HCT116 (cell line): Measurements from ENCODE around the gene GRM6. TPM values are rescaled to one million over a fixed set of nuclear protein-coding genes. Genes with fewer than 3 reads are reported as not detected.

Experiments used
- ATAC-seq: fragments of 200-7000 bp; cut with Tn5 transposase; 2 replicates; pipeline ENCODE4 v1.9.1; 2020; ENCODE audit warnings: mild to moderate bottlenecking, moderate library complexity
- BruUV-seq: library from RNA; stranded (reverse); fragments of 400-500 nt; replicated peaks from 2 replicates; lab custom pipeline; 2021; lab: Mats Ljungman, UMichigan
- CTCF ChIA-PET: fragments of 300-600 bp; sonication (Branson Sonifier 250); formaldehyde crosslinking; loops from one replicate; lab custom pipeline; 2021; ENCODE audit warnings: antibody characterized with exemption; lab: Charles Lee
- POLR2A ChIA-PET: fragments of 300-600, 350-600 bp; sonication (Branson Sonifier 250); formaldehyde crosslinking; loops from one replicate; lab custom pipeline; 2021; ENCODE audit warnings: antibody characterized with exemption; lab: Charles Lee
- RAD21 ChIA-PET, 2 experiments: fragments of 300-600 bp; sonication (Branson Sonifier 250); formaldehyde crosslinking; loops; one replicate each; lab custom pipeline; 2023; ENCODE audit warnings: low total read pairs in 2 of 2; ENCODE audit not compliant: uncharacterized antibody in 2 of 2, unreplicated experiment in 2 of 2, low non-redundant PET in 1 of 2; lab: Charles Lee
- DNase-seq: peaks from one replicate; pipeline ENCODE4 v3.0.0-alpha.2; 2010; ENCODE audit warnings: low read depth, low spot score
- H2AFZ ChIP-seq: fragments of 200-600 bp; shearing (Covaris generic), sonication (generic); 2 replicates; pipeline ENCODE4 v1.6.1; 2017; ENCODE audit warnings: low read depth, mixed run types, mixed read lengths, antibody characterized with exemption, low read length; ENCODE audit not compliant: poor library complexity, severe bottlenecking
- H3K27ac ChIP-seq: 2 replicates; pipeline ENCODE4 v1.5.1; 2012; ENCODE audit warnings: low read depth, low read length
- H3K27me3 ChIP-seq: fragments of 200-600 bp; sonication (generic); 2 replicates; pipeline ENCODE4 v1.6.1; 2016; ENCODE audit warnings: mixed run types, low read length, mixed read lengths; ENCODE audit not compliant: insufficient read depth
- H3K36me3 ChIP-seq, 2 experiments: fragments of 200-500 bp in 1 of 2; fragments of 200-600 bp in 1 of 2; sonication (Bioruptor generic) in 1 of 2; sonication (generic) in 1 of 2; 2 replicates each; pipeline versions ENCODE4 v1.5.1 to v1.6.1; 2014 to 2016; ENCODE audit warnings: low read length in 2 of 2, inconsistent platforms in 1 of 2, mixed read lengths in 1 of 2, mixed run types in 1 of 2; ENCODE audit not compliant: insufficient read depth in 2 of 2, control insufficient read depth in 1 of 2
- H3K4me1 ChIP-seq, 2 experiments: fragments of 200-600 bp in 1 of 2; sonication (generic) in 1 of 2; 2 replicates each; pipeline versions ENCODE4 v1.5.1 to v1.6.1; 2012 to 2017; ENCODE audit warnings: low read length in 2 of 2, inconsistent platforms in 1 of 2, mild to moderate bottlenecking in 1 of 2, mixed read lengths in 1 of 2, mixed run types in 1 of 2, moderate library complexity in 1 of 2; ENCODE audit not compliant: insufficient read depth in 2 of 2, control insufficient read depth in 1 of 2
- H3K4me2 ChIP-seq: fragments of 200-600 bp; sonication (generic); 2 replicates; pipeline ENCODE4 v1.6.1; 2017; ENCODE audit warnings: mixed run types, low read length, mixed read lengths
- H3K4me3 ChIP-seq, 2 experiments: fragments of 200-600 bp in 1 of 2; sonication (generic) in 1 of 2; replicated peaks in 1 of 2; 2 replicates each; pipeline ENCODE4 v1.5.1; 2011 to 2016; ENCODE audit warnings: low read length in 2 of 2, control low read depth in 1 of 2, low read depth in 1 of 2, mild to moderate bottlenecking in 1 of 2, mixed read lengths in 1 of 2, mixed run types in 1 of 2
- H3K79me2 ChIP-seq: fragments of 200-600 bp; sonication (generic); 2 replicates; pipeline ENCODE4 v1.6.1; 2017; ENCODE audit warnings: mild to moderate bottlenecking, mixed run types, low read length, moderate library complexity, mixed read lengths; ENCODE audit not compliant: insufficient read depth
- H3K9ac ChIP-seq: fragments of 200-600 bp; sonication (generic); 2 replicates; pipeline ENCODE4 v1.6.1; 2016; ENCODE audit warnings: low read length, mixed read lengths
- H3K9me2 ChIP-seq: fragments of 200-600 bp; sonication (generic), shearing (Covaris generic); 2 replicates; pipeline ENCODE4 v1.6.1; 2017; ENCODE audit warnings: mixed run types, mild to moderate bottlenecking, moderate library complexity; ENCODE audit not compliant: insufficient read depth
- H3K9me3 ChIP-seq, 2 experiments: fragments of 200-500 bp in 1 of 2; fragments of 200-600 bp in 1 of 2; sonication (Bioruptor generic) in 1 of 2; sonication (generic) in 1 of 2; 2 replicates each; pipeline ENCODE4 v1.6.1; 2014 to 2017; ENCODE audit warnings: low read length in 2 of 2, mixed read lengths in 2 of 2, inconsistent platforms in 1 of 2, low read depth in 1 of 2, mild to moderate bottlenecking in 1 of 2, mixed run types in 1 of 2, moderate library complexity in 1 of 2; ENCODE audit not compliant: control insufficient read depth in 1 of 2, insufficient read depth in 1 of 2
- H4K20me1 ChIP-seq: fragments of 200-600 bp; sonication (generic), shearing (Covaris generic); 2 replicates; pipeline ENCODE4 v1.6.1; 2017; ENCODE audit warnings: mixed run types, mild to moderate bottlenecking, moderate library complexity; ENCODE audit not compliant: insufficient read depth
- CBX3 ChIP-seq: IDR thresholded peaks from 2 replicates; pipeline ENCODE4 v1.6.1; 2012; ENCODE audit warnings: low read depth
- EGR1 ChIP-seq: IDR thresholded peaks from 2 replicates; pipeline ENCODE4 v1.6.1; 2012; ENCODE audit warnings: low read depth
- EZH2 ChIP-seq: fragments of 200-600 bp; sonication (generic); IDR thresholded peaks from 2 replicates; pipeline ENCODE4 v1.6.1; 2017; ENCODE audit warnings: antibody characterized with exemption, mixed run types
- EZH2phosphoT487 ChIP-seq: fragments of 200-600 bp; IDR thresholded peaks from 2 replicates; pipeline ENCODE4 v1.6.1; 2018; ENCODE audit warnings: antibody characterized with exemption, borderline replicate concordance
- FOSL1 ChIP-seq: IDR thresholded peaks from 2 replicates; pipeline ENCODE4 v1.6.1; 2012; ENCODE audit warnings: low read depth
- POLR2AphosphoS5 ChIP-seq: IDR thresholded peaks from 2 replicates; pipeline ENCODE4 v1.6.1; 2011; ENCODE audit warnings: mild to moderate bottlenecking, low read depth, low read length, moderate library complexity
- RAD21 ChIP-seq: IDR thresholded peaks from 2 replicates; pipeline ENCODE4 v1.6.1; 2012; ENCODE audit warnings: low read depth, mild to moderate bottlenecking
- SIN3A ChIP-seq: IDR thresholded peaks from 2 replicates; pipeline ENCODE4 v1.6.1; 2012; ENCODE audit warnings: low read depth
- SRF ChIP-seq: IDR thresholded peaks from 2 replicates; pipeline ENCODE4 v1.6.1; 2012; ENCODE audit warnings: low read depth
- TCF7L2 ChIP-seq: IDR thresholded peaks from 2 replicates; pipeline ENCODE4 v1.7.0; 2011; ENCODE audit warnings: borderline replicate concordance, inconsistent platforms; ENCODE audit not compliant: insufficient read depth, insufficient read length; ENCODE audit errors: extremely low read depth
- YY1 ChIP-seq: IDR thresholded peaks from 2 replicates; pipeline ENCODE4 v1.6.1; 2011; ENCODE audit warnings: low read length, low read depth, moderate library complexity, mild to moderate bottlenecking; ENCODE audit not compliant: insufficient replicate concordance; ENCODE audit errors: extremely low read depth
- ZFX ChIP-seq: fragments of 450-650 bp; IDR thresholded peaks from 2 replicates; pipeline ENCODE4 v1.6.1; 2017
- intact Hi-C: fragments of 100-400 bp; cut with micrococcal nuclease; formaldehyde crosslinking; loops from 2 replicates; pipeline ENCODE4 v1.10.0; 2022
- total RNA-seq: library from RNA; stranded (reverse); gene quantifications from one replicate; pipeline ENCODE4 v1.2.1, GENCODE V29; 2021; ENCODE audit not compliant: unreplicated experiment
- TF ChIP-seq, protein P1 (sequence below), 3 experiments: fragments of 200-600 bp in 1 of 3; sonication (generic) in 1 of 3; IDR thresholded peaks in 2 of 3; conservative IDR thresholded peaks in 1 of 3; 2 replicates each; pipeline ENCODE4 v1.5.1; 2012 to 2017; ENCODE audit warnings: low read depth in 2 of 3, low read length in 2 of 3, antibody characterized with exemption in 1 of 3, borderline replicate concordance in 1 of 3, control low read depth in 1 of 3, mild to moderate bottlenecking in 1 of 3, mixed read lengths in 1 of 3, mixed run types in 1 of 3, moderate library complexity in 1 of 3; ENCODE audit not compliant: insufficient read depth in 1 of 3
- TF ChIP-seq, protein P2 (sequence below): IDR thresholded peaks from 2 replicates; pipeline ENCODE4 v1.6.1; 2012

Gene GRM6
- total RNA-seq, 1 experiment from 2014 or later = not detected

DNA sequence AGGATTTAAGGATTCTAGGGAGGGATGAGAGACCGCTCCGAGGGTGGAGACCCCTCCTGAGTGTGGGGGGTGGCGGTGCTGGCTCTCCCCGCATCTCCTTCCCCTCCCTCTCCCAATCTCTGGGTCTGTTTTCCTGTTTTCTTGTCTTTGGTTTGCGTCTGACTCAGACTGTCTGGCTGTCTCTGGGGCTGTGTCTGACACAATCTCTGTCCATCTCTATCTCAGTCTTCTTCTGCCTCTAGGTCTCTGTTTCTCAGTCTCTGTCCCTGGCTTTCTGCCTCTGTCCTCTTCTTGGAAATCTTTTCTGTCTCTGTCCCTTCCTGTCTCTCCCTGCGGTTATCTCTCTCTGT is 196 bp upstream of the GRM6 start:
- no peaks in the 10 kb centered on the region for H3K36me3 ChIP-seq
- BruUV-seq = no TSS peak
- H3K4me1 ChIP-seq = no peaks in the 10 kb centered on the region
- POLR2A ChIA-PET = no interaction called here
- H3K27ac ChIP-seq = no peak overlapping the region
- H3K27me3 ChIP-seq = no peaks in the 10 kb centered on the region
- no peak overlapping the region for H2AFZ ChIP-seq
- TF ChIP-seq SIN3A = no peak
- no peak for TF ChIP-seq YY1
- TF ChIP-seq FOSL1 = no peak
- no peak for TF ChIP-seq SRF
- no peak for TF ChIP-seq TCF7L2
- TF ChIP-seq POLR2AphosphoS5 = no peak
- TF ChIP-seq, protein P1, sequence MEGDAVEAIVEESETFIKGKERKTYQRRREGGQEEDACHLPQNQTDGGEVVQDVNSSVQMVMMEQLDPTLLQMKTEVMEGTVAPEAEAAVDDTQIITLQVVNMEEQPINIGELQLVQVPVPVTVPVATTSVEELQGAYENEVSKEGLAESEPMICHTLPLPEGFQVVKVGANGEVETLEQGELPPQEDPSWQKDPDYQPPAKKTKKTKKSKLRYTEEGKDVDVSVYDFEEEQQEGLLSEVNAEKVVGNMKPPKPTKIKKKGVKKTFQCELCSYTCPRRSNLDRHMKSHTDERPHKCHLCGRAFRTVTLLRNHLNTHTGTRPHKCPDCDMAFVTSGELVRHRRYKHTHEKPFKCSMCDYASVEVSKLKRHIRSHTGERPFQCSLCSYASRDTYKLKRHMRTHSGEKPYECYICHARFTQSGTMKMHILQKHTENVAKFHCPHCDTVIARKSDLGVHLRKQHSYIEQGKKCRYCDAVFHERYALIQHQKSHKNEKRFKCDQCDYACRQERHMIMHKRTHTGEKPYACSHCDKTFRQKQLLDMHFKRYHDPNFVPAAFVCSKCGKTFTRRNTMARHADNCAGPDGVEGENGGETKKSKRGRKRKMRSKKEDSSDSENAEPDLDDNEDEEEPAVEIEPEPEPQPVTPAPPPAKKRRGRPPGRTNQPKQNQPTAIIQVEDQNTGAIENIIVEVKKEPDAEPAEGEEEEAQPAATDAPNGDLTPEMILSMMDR (IDR thresholded peaks at IDR 0.05 in 2 of 3, conservative IDR thresholded peaks at IDR 0.05 in 1 of 3; ENCODE audit: borderline replicate concordance in 1 of 3, insufficient read depth in 1 of 3, low read depth in 2 of 3, low read length in 2 of 3) = no peak
- no peak overlapping the region for H3K4me2 ChIP-seq
- H3K9ac ChIP-seq = no peak overlapping the region
- no peaks in the 10 kb centered on the region; a peak in 2 of 4 replicates for H3K9me3 ChIP-seq
- ATAC-seq = no peak
- H3K4me3 ChIP-seq = no peak overlapping the region
- intact Hi-C loops = no loop called here
- RAD21 ChIA-PET = no interaction called here
- no peaks in the 10 kb centered on the region for H4K20me1 ChIP-seq
- H3K79me2 ChIP-seq = no peaks in the 10 kb centered on the region
- no peaks in the 10 kb centered on the region for H3K9me2 ChIP-seq
- CTCF ChIA-PET = no interaction called here
- no peak for DNase-seq

DNA sequence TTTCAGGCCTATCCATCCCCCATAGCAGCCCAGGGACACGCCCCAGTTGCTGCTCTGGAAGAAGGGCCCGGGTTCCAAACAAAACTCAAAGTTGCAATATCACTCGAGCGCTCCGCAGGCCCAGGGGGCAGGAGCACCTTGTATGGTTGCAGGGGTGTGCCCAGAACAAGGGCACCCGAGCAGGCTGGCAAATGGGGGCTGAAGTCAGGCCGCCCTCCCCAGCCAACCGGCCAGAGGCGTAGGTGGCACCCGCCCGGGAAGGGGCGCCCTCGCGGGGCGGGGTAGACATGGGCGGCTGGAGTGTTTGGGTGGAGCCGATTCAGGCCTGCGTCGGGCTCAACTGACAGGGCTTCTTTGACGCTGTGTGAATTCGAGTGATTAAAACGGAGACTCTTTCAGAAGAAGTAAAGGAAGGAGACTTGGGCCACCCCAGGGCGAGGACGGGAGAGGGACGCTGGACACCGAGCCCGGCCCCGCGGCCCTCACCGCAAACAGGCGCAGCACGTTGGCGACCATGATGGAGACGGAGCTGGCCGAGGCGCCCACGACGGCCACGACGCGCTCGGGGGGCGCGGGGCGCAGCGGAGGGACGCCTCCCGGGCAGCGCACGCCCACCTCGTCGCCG is 1.1 kb downstream of the GRM6 start:
- Histone ChIP-seq H3K9me2 (no peaks in the 10 kb centered on the region), H3K79me2 (no peaks in the 10 kb centered on the region), H3K36me3 (no peaks in the 10 kb centered on the region), H3K9ac (no peak overlapping the region), H2AFZ (no peak overlapping the region), H3K27me3 (no peaks in the 10 kb centered on the region), H4K20me1 (no peaks in the 10 kb centered on the region), H3K4me3 (no peak overlapping the region), H3K9me3 (no peaks in the 10 kb centered on the region; a peak in 2 of 4 replicates), H3K4me1 (no peaks in the 10 kb centered on the region), H3K27ac (no peak overlapping the region), H3K4me2 (no peak overlapping the region)
- RAD21 ChIA-PET = no interaction called here
- POLR2A ChIA-PET = no interaction called here
- no TSS peak for BruUV-seq
- no peak for ATAC-seq
- CTCF ChIA-PET = no interaction called here
- no peak for DNase-seq
- intact Hi-C loops = no loop called here
- TF ChIP-seq, protein P2, sequence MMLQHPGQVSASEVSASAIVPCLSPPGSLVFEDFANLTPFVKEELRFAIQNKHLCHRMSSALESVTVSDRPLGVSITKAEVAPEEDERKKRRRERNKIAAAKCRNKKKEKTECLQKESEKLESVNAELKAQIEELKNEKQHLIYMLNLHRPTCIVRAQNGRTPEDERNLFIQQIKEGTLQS = no peak
- TF ChIP-seq ZFX (no peak), POLR2AphosphoS5 (no peak), EGR1 (no peak), CBX3 (no peak), SRF (no peak), EZH2phosphoT487 (no peak), YY1 (no peak), EZH2 (no peak), TCF7L2 (no peak), RAD21 (no peak)
- TF ChIP-seq, protein P1 (IDR thresholded peaks at IDR 0.05 in 2 of 3, conservative IDR thresholded peaks at IDR 0.05 in 1 of 3; ENCODE audit: borderline replicate concordance in 1 of 3, insufficient read depth in 1 of 3, low read depth in 2 of 3, low read length in 2 of 3) = no peak
